NCI-H1930 (cell line): ENCODE results near the gene YBX1.
"Not testable (repeated sequence)": the region's sequence is repeated elsewhere in the genome, so short reads cannot be mapped to it uniquely, and the experiment has no call there.

Source experiments
- DNase-seq, 2 experiments: peaks; one replicate each; lab custom pipeline; 2025; lab: John Stamatoyannopoulos, UW

The YBX1 gene

GRCh38 chr1:42689912-42690311 is 7.7 kb downstream of the YBX1 start:
- no peak for DNase-seq

- DNase-seq: no peak
Measured at GRCh38 chr1:42690477-42691156, 8.4 kb downstream of the YBX1 start.

GRCh38 chr1:42691157-42691498 is 8.9 kb downstream of the YBX1 start:
- DNase-seq: no peak

DNA sequence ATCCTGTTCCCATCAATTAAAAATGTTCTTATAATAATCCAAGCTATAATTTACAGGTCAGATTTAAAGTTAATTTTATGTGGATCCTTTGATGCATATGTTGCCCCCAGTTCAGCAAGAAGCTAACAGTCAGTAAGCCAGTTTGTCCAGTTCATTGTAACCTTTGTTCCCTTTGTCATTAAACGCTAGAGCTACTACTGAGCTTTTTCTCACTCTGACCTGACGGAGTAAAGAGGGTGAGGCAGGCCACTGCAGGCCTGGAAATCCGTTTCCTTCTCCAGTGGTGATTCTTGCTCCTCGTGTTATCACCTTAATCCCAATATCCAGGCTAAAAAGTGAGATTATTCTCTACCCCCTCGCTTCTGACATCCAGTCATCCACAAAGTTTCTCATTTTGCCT is 10.2 kb downstream of the YBX1 start:
- DNase-seq: no peak

DNA sequence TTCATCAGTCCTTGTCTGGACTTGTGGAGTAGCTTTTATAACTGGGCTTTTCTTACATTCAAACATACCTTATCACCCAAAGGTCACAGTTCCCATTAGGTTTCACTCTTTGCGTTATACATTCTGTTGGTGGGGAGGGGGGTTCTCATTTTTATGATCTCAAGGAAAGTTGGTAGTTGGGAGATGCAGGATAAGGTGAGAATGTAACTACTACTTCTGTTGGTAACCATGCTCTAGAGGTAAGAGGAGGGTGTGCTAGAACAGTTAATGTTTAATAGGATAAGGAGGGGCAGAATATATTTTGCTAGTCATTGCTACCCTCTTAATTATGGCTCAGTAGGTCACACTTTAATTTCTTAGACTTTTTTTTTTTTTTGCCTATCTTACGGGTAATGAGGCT is 10.7 kb downstream of the YBX1 start:
- DNase-seq: no peak

- no peak for DNase-seq
Measured at GRCh38 chr1:42698081-42698813, 16.0 kb downstream of the YBX1 start.

GRCh38 chr1:42700006-42700405 is 17.8 kb downstream of the YBX1 start:
- no peak for DNase-seq

DNA sequence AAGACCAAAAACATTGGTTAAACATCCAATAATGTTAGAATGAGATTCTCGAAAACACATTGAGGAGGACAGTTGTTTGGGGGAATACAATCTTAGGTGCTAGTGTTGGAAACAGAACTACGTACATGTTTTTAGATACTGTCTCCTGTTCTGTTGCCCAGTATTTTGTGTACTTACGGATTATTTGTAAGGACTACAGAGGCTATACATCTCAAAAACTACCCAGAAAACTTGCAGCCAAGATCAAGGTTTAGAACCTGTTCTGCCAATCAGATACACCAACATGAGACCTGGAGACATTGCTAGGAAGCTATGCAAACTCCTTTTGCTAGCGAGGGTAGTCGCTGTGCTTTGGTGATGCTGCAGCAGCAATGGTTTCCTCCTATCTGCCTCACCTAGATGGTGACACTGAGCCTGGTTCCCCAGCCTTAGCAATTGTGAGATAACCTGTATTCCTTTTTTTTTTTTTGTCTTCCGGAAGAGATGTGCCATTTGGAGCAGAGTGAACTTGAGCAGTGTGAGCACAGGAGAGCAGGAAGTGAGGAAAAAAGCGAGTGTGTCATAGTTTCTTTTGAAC is 21.8 kb downstream of the YBX1 start:
- no peak for DNase-seq

- not testable (repeated sequence) for DNase-seq
Measured at GRCh38 chr1:42712808-42713207, 30.6 kb downstream of the YBX1 start.

GRCh38 chr1:42713293-42713692 is 31.1 kb downstream of the YBX1 start:
- no peak for DNase-seq

DNA sequence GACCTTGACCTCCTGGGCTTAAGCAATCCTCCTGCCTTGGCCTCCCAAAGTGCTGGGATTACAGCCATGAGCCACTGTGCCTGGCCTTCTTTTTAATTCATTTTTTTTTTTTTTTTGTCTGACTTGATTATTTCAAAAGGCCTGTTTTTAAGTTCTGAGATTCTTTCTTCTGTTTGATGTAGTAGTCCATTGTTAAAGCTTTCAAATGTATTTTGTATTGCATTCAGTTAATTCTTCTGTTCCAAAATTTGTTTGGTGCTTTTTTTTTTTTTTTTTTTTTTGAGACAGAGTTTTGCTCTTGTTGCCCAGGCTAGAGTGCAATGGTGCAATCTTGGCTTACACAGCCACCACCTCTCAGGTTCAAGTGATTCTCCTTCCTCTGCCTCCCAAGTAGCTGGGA is 32.2 kb downstream of the YBX1 start:
- DNase-seq: not testable (repeated sequence)

GRCh38 chr1:42720868-42721267 is 38.6 kb downstream of the YBX1 start:
- no peak for DNase-seq

DNA sequence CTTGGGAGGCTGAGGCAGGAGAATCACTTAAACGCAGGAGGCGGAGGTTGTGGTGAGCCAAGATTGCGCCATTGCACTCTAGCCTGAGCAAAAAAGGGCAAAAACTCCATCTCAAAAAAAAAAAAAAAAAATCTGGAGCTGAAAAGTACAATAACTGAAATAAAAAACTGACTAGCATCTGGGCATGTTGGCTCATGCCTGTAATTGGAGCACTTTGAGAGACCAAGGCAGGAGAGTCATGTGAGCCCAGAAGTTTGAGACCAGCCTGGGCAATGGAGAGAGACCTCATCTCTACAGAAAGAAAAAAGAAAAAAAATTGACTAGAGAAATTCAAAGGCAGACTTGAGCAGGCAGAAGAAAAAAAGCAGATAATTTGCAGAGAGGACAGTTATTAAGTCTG is 39.7 kb downstream of the YBX1 start:
- no peak for DNase-seq

DNA sequence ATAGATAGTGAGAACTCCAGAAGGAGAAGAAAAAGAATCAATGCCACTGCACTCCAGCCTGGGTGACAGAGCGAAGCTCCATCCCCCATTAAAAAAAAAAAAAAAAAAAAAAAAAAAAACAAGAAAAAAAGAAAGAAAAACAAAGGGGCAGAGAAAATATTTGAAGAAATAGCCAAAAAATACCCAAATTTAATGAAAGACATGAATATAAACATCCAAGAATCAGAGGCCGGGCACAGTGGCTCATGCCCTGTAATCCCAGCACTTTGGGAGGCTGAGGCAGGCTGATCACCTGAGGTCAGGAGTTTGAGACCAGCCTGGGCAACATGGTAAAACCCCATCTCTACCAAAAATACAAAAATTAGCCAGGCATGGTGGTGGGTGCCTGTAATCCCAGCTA is 40.2 kb downstream of the YBX1 start:
- DNase-seq: not testable (repeated sequence)

DNA sequence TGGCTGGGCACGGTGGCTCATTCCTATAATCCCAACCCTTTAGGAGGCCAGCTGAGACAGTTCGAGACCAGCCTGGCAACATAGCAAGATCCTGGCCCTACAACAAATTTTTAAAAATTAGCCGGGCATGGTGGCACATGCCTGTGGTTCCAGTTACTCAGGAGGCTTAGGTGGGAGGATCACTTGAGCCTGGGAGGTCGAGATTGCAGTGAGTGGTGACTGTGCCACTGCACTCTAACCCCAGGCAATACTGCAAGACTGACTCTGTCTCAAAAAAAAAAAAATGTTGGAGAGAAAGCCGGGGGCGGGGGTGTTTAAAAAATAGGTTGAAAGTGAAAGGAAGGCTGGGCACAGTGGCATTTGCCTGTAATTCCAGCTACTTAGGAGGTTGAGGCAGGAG is 41.3 kb downstream of the YBX1 start:
- no peak for DNase-seq

GRCh38 chr1:42725820-42726219 is 43.6 kb downstream of the YBX1 start:
- DNase-seq: not testable (repeated sequence)

DNA sequence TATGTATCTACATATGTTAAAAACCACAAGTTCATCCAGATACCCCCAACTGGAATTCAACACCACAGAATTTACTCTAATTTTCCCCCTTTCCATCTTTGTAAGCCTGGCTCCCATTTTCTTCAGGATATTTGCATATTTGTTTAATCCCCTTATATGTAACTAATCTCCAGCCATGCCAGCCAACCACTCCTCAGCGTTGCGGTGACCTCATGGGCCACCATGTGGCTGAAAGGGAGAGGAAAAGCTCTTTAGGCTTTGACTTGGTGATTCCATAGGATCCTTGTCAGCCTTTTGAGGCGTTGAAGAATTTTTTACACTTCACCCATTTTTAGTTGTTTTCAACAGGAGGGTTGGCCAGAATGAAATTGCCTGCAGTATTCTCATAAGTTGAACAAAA is 47.8 kb downstream of the YBX1 start:
- DNase-seq: no peak

- no peak for DNase-seq
Measured at GRCh38 chr1:42730988-42731387, 48.8 kb downstream of the YBX1 start.

GRCh38 chr1:42731585-42731984 is 49.4 kb downstream of the YBX1 start:
- DNase-seq: no peak

DNA sequence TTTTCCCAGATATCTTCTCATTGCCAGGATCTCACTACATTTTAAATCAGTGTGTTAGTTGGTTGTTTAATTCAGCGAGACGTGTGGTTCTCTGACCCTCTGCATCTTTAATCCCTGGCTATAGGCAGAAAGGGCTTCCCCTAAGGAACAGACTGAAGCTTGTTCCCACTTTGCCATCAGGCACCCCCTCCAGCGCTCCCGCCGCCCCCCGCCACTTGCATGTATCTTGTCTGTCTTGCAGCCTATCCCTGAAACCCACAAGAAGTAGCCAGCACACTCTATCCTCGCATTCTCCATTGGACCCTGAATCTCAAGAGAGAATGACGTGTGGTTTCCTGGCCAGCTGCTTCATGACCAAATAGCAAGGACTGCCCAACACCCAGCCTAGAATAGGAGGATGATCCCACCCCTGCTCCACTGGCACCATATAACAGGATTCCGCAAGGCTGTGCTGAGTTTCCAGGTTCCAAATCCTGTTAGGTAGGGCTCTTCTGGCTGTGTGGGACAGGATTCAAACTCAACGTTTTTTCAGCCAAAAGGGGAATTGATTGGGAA is 50.0 kb downstream of the YBX1 start:
- no peak for DNase-seq

GRCh38 chr1:42733415-42734200 is 51.4 kb downstream of the YBX1 start:
- no peak for DNase-seq
